Kidney (tissue), 14 donors: ENCODE measurements around the gene ADD2. TPM values are rescaled to one million over a fixed set of nuclear protein-coding genes. Genes with fewer than 3 reads are reported as not detected.

Experiments used
- DNase-seq, 5 donors: peaks; one replicate each; pipeline ENCODE4 v3.0.0-alpha.2; 2013 to 2020
- FAIRE-seq: peaks from 2 replicates; lab custom pipeline; 2012; peaks lifted over from hg19 to GRCh38; lab: Jason Lieb, UNC
- H3K27ac ChIP-seq, 2 donors: one replicate each; pipeline ENCODE4 v1.7.0; 2013; ENCODE audit warnings: low read depth in 2 of 2, low read length in 2 of 2, inconsistent platforms in 1 of 2
- H3K27me3 ChIP-seq: one replicate; pipeline ENCODE4 v1.7.1; 2013; ENCODE audit warnings: low read length, inconsistent platforms; ENCODE audit not compliant: control insufficient read depth, insufficient read depth
- H3K36me3 ChIP-seq, 3 donors: one replicate each; pipeline versions ENCODE4 v1.7.0 to v1.7.1; 2013; ENCODE audit warnings: low read length in 3 of 3, control low read depth in 1 of 3, inconsistent platforms in 1 of 3; ENCODE audit not compliant: insufficient read depth in 3 of 3, control insufficient read depth in 2 of 3
- H3K4me1 ChIP-seq, 3 donors: one replicate each; pipeline versions ENCODE4 v1.7.0 to v1.7.1; 2013; ENCODE audit warnings: low read length in 3 of 3, inconsistent platforms in 1 of 3, low read depth in 1 of 3; ENCODE audit not compliant: control insufficient read depth in 2 of 3, insufficient read depth in 2 of 3
- H3K4me3 ChIP-seq, 3 donors: one replicate each; pipeline versions ENCODE4 v1.7.0 to v1.8.1; 2013; ENCODE audit warnings: low read length in 3 of 3, control low read depth in 1 of 3, inconsistent platforms in 1 of 3
- H3K9ac ChIP-seq, 3 donors: one replicate each; pipeline versions ENCODE4 v1.7.0 to v1.7.1; 2013; ENCODE audit warnings: low read length in 3 of 3, control low read depth in 1 of 3, inconsistent platforms in 1 of 3
- H3K9me3 ChIP-seq, 3 donors: one replicate each; pipeline versions ENCODE4 v1.7.0 to v1.7.1; 2013; ENCODE audit warnings: low read length in 3 of 3, control low read depth in 1 of 3, inconsistent platforms in 1 of 3; ENCODE audit not compliant: control insufficient read depth in 2 of 3, insufficient read depth in 1 of 3
- intact Hi-C: fragments of 100-400 bp; cut with DNase I; formaldehyde crosslinking; loops from one replicate; pipeline ENCODE4 v1.11.1; 2022
- polyA plus RNA-seq: library from polyadenylated mRNA; stranded (reverse); fragments of 350-450 nt; fragmentation: Illumina TruSeq; extraction: RNeasy Lipid Tissue Mini Kit (QIAGEN cat#74804); gene quantifications from one replicate; pipeline ENCODE4 v1.2.3, GENCODE V29; 2014; ENCODE audit warnings: low read depth, low replicate concordance; ENCODE audit not compliant: insufficient read depth
- total RNA-seq: library from RNA; stranded (reverse); fragmentation: NEBNext Ultra II Directional; extraction: Animal tissue kit (Norgen Biotek cat#: 25700); gene quantifications from one replicate; pipeline ENCODE4 v1.2.1, GENCODE V29; 2021
- TF ChIP-seq, protein P1 (sequence below): IDR thresholded peaks from 3 replicates; pipeline ENCODE4 v1.5.1; 2012; ENCODE audit warnings: mild to moderate bottlenecking, moderate library complexity, borderline replicate concordance; ENCODE audit not compliant: insufficient read depth; ENCODE audit errors: extremely low read depth
- donor health status: control.
- donor health status: control.
- donor health status: control.
- donor health status: control.
- donor health status: control.
- donor health status: DM: yes; HTN: yes; CAD: no.
- donor health status: Normal renal cell carcinoma (clear cell type).

ADD2 gene
- total and polyA plus RNA-seq, 2 donors from 2014 or later: 2.9 TPM; not detected in 1

GRCh38 chr2:70690846-70691245 lies 77.2 kb downstream of the ADD2 start:
- H3K4me3 ChIP-seq: no peak overlapping the region
- TF ChIP-seq, protein P1, sequence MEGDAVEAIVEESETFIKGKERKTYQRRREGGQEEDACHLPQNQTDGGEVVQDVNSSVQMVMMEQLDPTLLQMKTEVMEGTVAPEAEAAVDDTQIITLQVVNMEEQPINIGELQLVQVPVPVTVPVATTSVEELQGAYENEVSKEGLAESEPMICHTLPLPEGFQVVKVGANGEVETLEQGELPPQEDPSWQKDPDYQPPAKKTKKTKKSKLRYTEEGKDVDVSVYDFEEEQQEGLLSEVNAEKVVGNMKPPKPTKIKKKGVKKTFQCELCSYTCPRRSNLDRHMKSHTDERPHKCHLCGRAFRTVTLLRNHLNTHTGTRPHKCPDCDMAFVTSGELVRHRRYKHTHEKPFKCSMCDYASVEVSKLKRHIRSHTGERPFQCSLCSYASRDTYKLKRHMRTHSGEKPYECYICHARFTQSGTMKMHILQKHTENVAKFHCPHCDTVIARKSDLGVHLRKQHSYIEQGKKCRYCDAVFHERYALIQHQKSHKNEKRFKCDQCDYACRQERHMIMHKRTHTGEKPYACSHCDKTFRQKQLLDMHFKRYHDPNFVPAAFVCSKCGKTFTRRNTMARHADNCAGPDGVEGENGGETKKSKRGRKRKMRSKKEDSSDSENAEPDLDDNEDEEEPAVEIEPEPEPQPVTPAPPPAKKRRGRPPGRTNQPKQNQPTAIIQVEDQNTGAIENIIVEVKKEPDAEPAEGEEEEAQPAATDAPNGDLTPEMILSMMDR: no peak
- H3K9ac ChIP-seq: no peak overlapping the region
- H3K27me3 ChIP-seq: no peaks in the 10 kb centered on the region
- no peaks in the 10 kb centered on the region for H3K9me3 ChIP-seq
- DNase-seq (peak in 1 of 5 donors; percentile 18), FAIRE-seq (no peak)
- no peaks in the 10 kb centered on the region for H3K4me1 ChIP-seq
- no peaks in the 10 kb centered on the region for H3K36me3 ChIP-seq
- H3K27ac ChIP-seq: no peak overlapping the region
- intact Hi-C loops: no loop called here

GRCh38 chr2:70688427-70688826 lies 79.6 kb downstream of the ADD2 start:
- H3K9ac ChIP-seq: no peak overlapping the region
- H3K9me3 ChIP-seq: no peaks in the 10 kb centered on the region
- DNase-seq (peak in 1 of 5 donors; percentile 7), FAIRE-seq (no peak)
- no peak overlapping the region for H3K27ac ChIP-seq
- TF ChIP-seq, protein P1: no peak
- H3K4me1 ChIP-seq: no peaks in the 10 kb centered on the region
- intact Hi-C loops: no loop called here
- no peaks in the 10 kb centered on the region for H3K27me3 ChIP-seq
- no peak overlapping the region for H3K4me3 ChIP-seq
- H3K36me3 ChIP-seq: no peaks in the 10 kb centered on the region

DNA sequence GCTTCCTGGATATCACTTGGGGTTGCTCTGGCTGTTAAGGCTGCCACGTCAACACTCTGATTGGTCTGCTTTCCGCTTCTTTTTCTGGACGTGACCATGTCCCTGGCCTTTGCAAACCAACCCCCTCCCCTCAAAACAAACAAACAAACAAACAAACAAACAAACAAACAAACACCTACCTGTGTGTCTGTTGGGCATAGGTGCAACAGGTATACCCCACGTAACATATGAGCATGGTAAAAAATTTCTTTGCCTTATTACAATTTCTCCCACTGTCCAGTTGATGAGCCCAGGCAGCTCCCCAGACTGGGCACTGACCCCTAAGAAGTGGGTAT lies 80.6 kb downstream of the ADD2 start:
- Histone ChIP-seq H3K9me3 (no peaks in the 10 kb centered on the region), H3K9ac (no peak overlapping the region), H3K36me3 (no peaks in the 10 kb centered on the region), H3K27me3 (no peaks in the 10 kb centered on the region), H3K4me1 (no peaks in the 10 kb centered on the region), H3K27ac (no peak overlapping the region), H3K4me3 (no peak overlapping the region)
- TF ChIP-seq, protein P1: no peak
- FAIRE-seq (no peak), DNase-seq (no peak)
- intact Hi-C loops: no loop called here
